Hepatic stellate cell (primary cell): ENCODE data around the gene PTPRE.
"Not testable (repeated sequence)": the region's sequence is repeated elsewhere in the genome, so short reads cannot be mapped to it uniquely, and the experiment has no call there.

Experiments
- DNase-seq: peaks from one replicate; pipeline ENCODE4 v3.0.0; 2011; ENCODE audit warnings: low spot score

The PTPRE gene

DNA sequence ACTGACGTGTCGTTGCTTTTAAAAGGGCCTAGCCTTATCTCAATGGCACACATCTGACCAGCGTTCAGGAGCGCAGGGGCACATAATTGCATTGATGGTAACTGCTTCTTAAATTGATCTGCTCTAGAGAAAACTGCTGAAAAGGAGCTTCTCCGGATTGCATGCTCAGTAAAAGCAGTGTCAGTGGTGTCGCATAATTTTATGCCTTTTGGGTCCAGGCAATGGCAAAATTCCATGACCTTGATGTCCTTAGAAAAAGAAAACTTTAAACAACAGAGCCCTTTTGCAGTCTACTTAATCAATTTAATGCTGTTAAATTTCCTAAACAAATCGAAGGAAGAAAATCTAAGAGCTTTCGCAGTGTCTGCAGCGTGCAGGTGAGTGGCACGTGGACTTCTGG is 75.7 kb downstream of the PTPRE start:
- no peak for DNase-seq

DNA sequence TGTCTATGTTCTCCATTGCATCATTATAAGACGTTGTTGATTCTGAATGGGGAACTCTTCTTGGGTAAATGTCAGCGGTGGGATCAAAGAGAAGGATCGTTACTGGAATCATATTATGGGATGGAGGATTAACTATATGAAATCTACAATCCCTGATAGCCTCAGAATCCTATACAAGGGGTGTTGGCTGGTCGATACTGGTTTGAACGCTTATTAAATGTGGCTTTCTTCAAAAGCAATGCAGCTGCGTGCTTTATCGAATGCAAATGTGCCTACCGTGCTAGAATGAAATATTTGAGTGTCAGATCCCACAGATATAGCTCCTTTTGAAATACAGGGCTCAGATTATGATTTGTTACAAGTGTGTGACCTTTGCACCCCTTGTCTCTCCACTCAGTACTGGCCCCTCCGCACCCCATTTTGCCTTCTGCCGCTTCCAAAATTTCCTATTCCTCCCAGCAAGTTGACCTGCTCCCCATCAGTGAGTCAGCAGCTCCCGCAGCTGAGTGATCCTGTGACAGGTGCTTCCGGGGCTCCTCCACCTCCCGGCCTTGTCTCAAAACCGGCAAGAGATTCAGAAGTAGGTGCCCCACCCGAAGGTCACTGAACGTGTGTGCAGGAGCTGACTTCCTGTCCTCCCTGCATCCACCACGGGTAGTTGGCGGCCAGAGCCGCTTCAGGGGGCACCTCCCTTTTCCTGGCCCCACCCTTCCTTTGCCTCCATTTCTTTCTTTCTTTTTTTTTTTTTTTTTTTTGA is 76.6 kb downstream of the PTPRE start:
- no peak for DNase-seq

DNA sequence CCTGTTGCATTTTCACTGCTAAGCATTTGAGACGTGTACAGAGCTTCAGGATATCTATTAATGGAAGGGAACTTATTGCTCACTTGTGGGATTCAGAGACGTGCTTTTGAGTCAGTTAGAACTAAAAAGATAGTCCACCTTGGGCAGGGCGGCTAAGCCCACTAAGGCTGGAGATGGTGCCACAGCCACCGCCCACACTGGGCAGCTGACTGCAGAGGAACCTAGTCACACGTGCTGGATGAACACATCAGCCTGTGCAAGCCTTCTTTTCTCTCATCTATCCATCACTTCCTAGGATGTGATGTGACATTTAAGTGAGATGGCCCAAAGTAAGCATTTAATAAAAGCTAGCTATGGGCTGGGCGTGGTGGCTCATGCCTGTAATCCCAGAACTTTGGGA is 78.0 kb downstream of the PTPRE start:
- no peak for DNase-seq

GRCh38 chr10:127986531-127987466 is 79.9 kb downstream of the PTPRE start:
- DNase-seq, result no peak

- DNase-seq, result no peak
These were observed 80.8 kb downstream of the PTPRE start for GRCh38 chr10:127987467-127988380.

DNA sequence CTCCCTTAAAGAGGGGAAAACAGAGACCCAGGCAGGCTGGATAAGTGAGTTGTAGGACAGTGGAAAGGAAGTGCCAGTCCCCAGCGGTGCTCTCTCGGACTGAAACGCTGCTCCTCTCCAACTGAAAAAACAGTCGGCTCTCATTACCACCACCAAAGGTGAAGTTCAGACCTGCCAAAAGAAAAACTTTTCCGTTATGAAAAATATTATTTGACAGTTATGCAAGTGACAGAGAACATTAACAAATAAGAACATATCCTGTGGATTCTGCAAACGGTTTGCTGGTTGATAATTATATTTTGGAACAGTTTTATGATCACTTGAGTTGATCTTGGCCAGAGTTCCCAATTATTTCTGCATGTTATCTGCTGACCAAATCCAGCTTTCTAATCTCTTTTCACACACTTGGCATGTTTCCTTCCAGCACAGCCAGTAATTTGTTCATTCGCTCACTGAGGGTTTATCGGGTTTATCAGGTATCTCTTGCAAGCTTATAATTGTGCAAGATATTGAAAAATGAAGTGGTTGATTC is 82.6 kb downstream of the PTPRE start:
- no peak for DNase-seq

DNA sequence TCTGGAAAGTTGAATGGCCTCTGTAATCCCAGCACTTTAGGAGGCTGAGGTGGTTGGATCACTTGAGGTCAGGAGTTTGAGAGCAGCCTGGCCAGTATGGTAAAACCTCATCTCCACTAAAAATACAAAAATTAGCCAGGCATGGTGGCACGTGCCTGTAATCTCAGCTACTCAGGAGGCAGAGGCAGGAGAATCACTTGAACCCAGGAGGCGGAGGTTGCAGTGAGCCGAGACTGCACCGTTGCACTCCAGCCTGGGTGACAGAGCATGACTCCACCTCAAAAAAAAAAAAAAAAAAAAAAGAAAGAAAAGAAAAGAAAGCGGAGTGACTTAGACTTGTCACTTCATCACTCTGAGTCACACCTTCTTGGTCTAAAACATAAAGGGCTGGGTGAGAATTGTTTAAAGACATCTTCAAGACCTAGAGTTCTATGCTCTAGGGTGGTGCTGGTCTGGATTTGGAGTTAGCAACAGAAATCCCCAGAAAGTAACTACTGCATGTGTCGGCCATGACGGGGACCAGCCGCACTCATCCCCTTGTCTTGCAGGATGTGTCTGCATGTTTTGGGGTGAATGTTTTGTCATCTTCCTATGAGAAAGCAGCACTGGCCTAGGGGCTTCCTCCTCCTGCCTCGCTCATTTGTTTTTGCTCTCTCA is 83.4 kb downstream of the PTPRE start:
- DNase-seq, result not testable (repeated sequence)

DNA sequence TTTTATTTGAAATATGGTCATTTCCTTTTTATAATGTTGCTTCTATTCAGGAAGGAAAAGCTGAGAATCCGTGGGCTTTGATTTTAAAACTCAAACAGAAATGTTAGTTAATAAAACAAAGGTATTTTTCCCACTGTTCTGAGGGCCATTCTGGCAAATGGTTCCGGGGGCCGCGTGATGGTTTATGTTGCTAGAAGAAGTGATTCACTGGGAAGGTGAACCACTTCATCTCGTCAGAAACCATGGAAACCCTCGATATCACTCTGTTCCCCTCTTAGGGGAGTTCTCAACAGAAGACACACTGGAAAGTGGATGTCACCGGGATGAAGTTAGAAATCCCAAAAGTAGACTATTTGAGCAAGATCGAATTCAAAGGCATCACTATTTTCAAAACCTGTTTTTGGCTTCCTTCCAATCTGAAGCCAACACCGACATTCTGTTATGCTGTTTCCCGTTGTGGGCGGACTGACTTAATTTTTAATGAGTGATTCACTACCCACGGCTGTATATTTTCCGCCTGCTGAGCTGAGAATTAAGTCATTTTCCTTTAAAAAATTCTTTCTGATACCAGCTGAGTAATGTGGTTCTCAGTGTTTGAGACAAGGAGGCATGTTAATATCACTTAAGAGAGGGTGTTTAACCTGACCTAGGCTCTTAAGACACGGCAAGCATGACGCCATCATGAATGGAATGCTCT is 84.1 kb downstream of the PTPRE start:
- no peak for DNase-seq

DNA sequence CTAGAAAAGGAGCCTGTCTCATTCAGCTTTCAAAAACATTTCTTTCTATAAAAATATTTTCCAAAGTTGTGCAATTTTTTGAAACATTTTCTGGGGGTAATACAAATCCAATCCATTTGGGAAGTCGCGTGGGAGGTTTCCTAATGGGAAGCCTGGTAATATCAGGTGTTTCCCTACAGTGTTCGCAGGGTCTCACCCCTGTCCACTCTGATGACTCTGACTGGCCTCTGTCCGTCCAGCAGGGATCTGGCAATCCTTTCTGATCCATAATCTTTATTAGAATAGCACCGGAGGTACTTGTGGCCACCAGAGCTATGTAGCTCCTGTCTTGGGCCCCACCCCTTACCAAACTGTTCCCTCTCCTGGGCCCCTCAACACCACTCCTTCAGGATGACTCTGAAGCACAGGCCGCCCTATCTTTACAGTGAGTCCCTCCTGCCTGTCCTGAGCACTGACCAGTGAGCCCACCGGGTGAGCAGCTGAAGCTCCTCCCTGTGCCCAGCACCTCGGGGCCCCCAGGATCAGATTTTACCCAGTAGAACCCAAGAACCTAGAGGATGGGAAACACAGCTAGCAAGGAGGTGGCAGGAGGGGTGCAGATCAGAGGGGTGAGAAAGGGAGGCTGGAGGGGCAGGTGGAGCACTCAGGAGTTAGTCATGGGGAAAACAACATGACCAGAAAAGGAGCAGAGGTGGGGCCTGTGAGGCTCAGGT is 84.8 kb downstream of the PTPRE start:
- DNase-seq, result no peak

- DNase-seq, result no peak
These were observed 85.5 kb downstream of the PTPRE start for GRCh38 chr10:127992376-127992775.

GRCh38 chr10:127993056-127993690 is 86.3 kb downstream of the PTPRE start:
- DNase-seq, result no peak

DNA sequence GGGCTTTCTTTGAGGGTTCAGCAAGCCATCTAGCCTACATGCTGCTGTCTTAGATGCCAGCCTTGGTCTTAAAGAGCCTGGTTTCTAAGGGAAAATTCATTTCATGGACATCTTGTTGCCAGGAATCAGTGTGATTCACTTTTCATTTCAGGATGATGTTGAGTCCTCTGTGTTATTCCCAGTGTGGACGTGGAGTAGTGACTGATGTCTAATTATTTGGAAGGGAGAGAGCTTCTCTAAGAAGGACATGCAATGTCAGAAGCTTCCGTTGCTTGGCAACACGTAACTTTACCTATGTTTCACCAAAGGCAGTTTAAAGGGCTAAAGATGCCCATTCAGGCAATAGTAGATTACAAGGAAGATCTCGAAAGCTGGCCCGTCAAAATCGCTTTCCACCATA is 89.0 kb downstream of the PTPRE start:
- DNase-seq, result no peak

DNA sequence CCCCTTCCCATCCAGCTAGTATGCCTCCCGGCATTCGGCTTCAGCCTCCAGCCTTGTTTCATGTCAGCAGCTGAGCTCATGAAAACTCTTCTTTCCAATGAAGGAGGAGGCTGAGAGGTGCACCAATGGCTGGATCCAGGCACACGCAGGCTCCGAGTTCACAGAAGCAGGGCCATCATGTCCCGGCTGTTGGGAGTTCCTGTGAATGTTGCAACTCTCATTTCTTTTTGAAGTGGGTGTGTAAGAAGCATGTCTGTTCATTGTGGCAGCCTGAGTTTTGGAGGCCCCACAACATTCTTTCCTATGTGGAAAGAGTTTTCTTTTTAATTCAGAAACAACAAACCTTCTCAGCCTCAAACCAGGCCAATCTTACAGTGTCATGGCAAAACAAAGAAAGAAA is 89.7 kb downstream of the PTPRE start:
- no peak for DNase-seq

DNA sequence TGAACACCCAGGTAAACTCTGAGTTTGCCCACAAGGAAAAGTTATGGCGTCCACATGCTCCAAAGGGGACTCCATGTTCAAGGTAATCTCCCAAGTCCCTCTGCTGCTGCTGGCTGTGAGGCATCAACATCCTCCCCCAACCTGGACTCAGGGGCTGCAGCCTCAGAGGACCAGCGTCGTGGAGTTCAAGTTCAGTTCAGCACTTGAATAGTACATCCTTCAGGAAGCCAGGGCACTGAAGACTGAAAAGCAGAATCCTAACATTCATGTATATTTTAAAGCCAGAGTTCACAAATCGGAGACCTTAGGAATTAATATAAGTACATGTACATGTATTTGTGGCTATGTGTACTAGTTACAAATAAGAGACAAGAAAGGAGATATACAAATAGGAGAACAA is 90.4 kb downstream of the PTPRE start:
- no peak for DNase-seq

GRCh38 chr10:127997937-127998336 is 91.0 kb downstream of the PTPRE start:
- no peak for DNase-seq

GRCh38 chr10:127998501-127999144 is 91.7 kb downstream of the PTPRE start:
- no peak for DNase-seq

- DNase-seq, result no peak
These were observed 92.6 kb downstream of the PTPRE start for GRCh38 chr10:127999297-128000129.
